Stomach (tissue), 4 donors: ENCODE results near the gene SAPCD2.

Experiments
- CTCF ChIP-seq, 7 experiments: fragments of 450-650 bp in 4 of 7; fragments of 200-600 bp in 3 of 7; sonication (generic) in 3 of 7; IDR thresholded peaks; one replicate each; pipeline ENCODE4 v1.5.1; 2016 to 2019; ENCODE audit warnings: antibody characterized with exemption in 7 of 7, control low read depth in 2 of 7, mild to moderate bottlenecking in 1 of 7
- POLR2AphosphoS5 ChIP-seq, 3 donors: sonication (generic); formaldehyde crosslinking; IDR thresholded peaks; one replicate each; pipeline ENCODE4 v1.6.1; 2016; ENCODE audit warnings: antibody characterized with exemption in 3 of 3

GRCh38 chr9:137042751-137043727 is 27.3 kb downstream of the SAPCD2 start:
- no peak for TF ChIP-seq CTCF (IDR thresholded peaks at IDR 0.05)
- TF ChIP-seq POLR2AphosphoS5 (IDR thresholded peaks at IDR 0.05), result peak; percentile 24 to 60 (median 55)
